Measurements from ENCODE around the gene IGFBP4. TPM values are rescaled to one million over a fixed set of nuclear protein-coding genes. Genes with fewer than 3 reads are reported as not detected.

The IGFBP4 gene
- total and polyA plus RNA-seq, 2 donors (not counting 1 experiment from before 2014, with no cell fraction given), result 4.6 to 31.3 TPM

GRCh38 chr17:40445751-40446468 lies 2.7 kb downstream of the IGFBP4 start:
- no peaks in the 10 kb centered on the region for H3K27me3 Mint-ChIP-seq
- no peaks in the 10 kb centered on the region for H3K9me3 Mint-ChIP-seq (ENCODE audit: insufficient read depth)
- ChIA-PET POLR2A (interaction anchor here (0.9 kb wide), 1 partner anchor 28 kb away, joined by 3 read pairs; the partner anchor contains the start of gene TOP2A), CTCF (interaction anchor here (0.7 to 6.8 kb wide), 6 partner anchors 8 to 114 kb away, joined by 3 to 49 read pairs (median 6); no protein-coding TSS in a partner anchor)
- Histone ChIP-seq H3K27ac (ENCODE audit: low read length in 2 of 2) (no peak overlapping the region), H3K79me2 (ENCODE audit: control insufficient read depth, insufficient read depth, low read length) (peaks cover 40% of the 10 kb centered on the region), H2AFZ (ENCODE audit: insufficient read depth, low read depth, low read length, poor library complexity, severe bottlenecking) (no peak overlapping the region), H3K9me3 (ENCODE audit: control extremely low read depth in 1 of 3, control insufficient read depth in 2 of 3, insufficient read depth in 1 of 3, low read length in 2 of 3) (no peaks in the 10 kb centered on the region), H3K9ac (ENCODE audit: low read length) (no peak overlapping the region), H3K4me1 (ENCODE audit: control insufficient read depth in 2 of 2, insufficient read depth in 2 of 2, low read length in 2 of 2) (peaks cover 29 to 43% of the 10 kb centered on the region in 2 donors), H3K4me3 (ENCODE audit: control extremely low read depth in 1 of 5, extremely low read depth in 1 of 5, insufficient read depth in 1 of 5, low read depth in 2 of 5, low read length in 4 of 5) (no peak overlapping the region), H3K36me3 (replicated peaks in 1 of 2; ENCODE audit: control extremely low read depth in 1 of 2, control insufficient read depth in 1 of 2, extremely low read depth in 1 of 2, insufficient read depth in 2 of 2, low read length in 1 of 2) (no peaks in the 10 kb centered on the region), H3K27me3 (replicated peaks in 1 of 4; ENCODE audit: control extremely low read depth in 1 of 4, control insufficient read depth in 3 of 4, insufficient read depth in 4 of 4, low read length in 3 of 4) (peaks cover 0 to 6% (median 0%) of the 10 kb centered on the region in 4 experiments), H3K4me2 (replicated peaks; ENCODE audit: low read depth, low read length, poor library complexity, severe bottlenecking) (peak overlapping the region; percentile 95), H4K20me1 (ENCODE audit: control insufficient read depth, insufficient read depth, low read length, poor library complexity, severe bottlenecking) (peaks cover 5% of the 10 kb centered on the region)
- H3K4me3 Mint-ChIP-seq, result peak overlapping the region; percentile 88
- DNase-seq (no peak), ATAC-seq (ENCODE audit: low read depth) (no peak)
- no peak for TF ChIP-seq EZH2 (IDR thresholded peaks at IDR 0.05; ENCODE audit: borderline replicate concordance, insufficient read depth, low read depth, low read length, poor library complexity, severe bottlenecking)
- TF ChIP-seq, protein P1, sequence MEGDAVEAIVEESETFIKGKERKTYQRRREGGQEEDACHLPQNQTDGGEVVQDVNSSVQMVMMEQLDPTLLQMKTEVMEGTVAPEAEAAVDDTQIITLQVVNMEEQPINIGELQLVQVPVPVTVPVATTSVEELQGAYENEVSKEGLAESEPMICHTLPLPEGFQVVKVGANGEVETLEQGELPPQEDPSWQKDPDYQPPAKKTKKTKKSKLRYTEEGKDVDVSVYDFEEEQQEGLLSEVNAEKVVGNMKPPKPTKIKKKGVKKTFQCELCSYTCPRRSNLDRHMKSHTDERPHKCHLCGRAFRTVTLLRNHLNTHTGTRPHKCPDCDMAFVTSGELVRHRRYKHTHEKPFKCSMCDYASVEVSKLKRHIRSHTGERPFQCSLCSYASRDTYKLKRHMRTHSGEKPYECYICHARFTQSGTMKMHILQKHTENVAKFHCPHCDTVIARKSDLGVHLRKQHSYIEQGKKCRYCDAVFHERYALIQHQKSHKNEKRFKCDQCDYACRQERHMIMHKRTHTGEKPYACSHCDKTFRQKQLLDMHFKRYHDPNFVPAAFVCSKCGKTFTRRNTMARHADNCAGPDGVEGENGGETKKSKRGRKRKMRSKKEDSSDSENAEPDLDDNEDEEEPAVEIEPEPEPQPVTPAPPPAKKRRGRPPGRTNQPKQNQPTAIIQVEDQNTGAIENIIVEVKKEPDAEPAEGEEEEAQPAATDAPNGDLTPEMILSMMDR (IDR thresholded peaks at IDR 0.05), result no peak
- 100% methylated on average over 2 of the region's 11 CpGs for WGBS (ENCODE audit: insufficient coverage)
- peaks cover 46% of the 10 kb centered on the region for H3K4me1 Mint-ChIP-seq
- no peak overlapping the region for H3K27ac Mint-ChIP-seq
- intact Hi-C loops (cut with micrococcal nuclease), result no loop called here

GRCh38 chr17:40447148-40447644 lies 3.9 kb downstream of the IGFBP4 start:
- ATAC-seq (ENCODE audit: low read depth), result no peak
- Histone ChIP-seq H3K4me1 (ENCODE audit: control insufficient read depth in 2 of 2, insufficient read depth in 2 of 2, low read length in 2 of 2) (peaks cover 25 to 38% of the 10 kb centered on the region in 2 donors), H3K27me3 (replicated peaks in 1 of 4; ENCODE audit: control extremely low read depth in 1 of 4, control insufficient read depth in 3 of 4, insufficient read depth in 4 of 4, low read length in 3 of 4) (peaks cover 0 to 6% (median 0%) of the 10 kb centered on the region in 4 experiments), H3K4me3 (ENCODE audit: control extremely low read depth in 1 of 5, extremely low read depth in 1 of 5, insufficient read depth in 1 of 5, low read depth in 2 of 5, low read length in 4 of 5) (no peak overlapping the region), H4K20me1 (ENCODE audit: control insufficient read depth, insufficient read depth, low read length, poor library complexity, severe bottlenecking) (peaks cover 5% of the 10 kb centered on the region), H3K4me2 (replicated peaks; ENCODE audit: low read depth, low read length, poor library complexity, severe bottlenecking) (no peak overlapping the region), H3K79me2 (ENCODE audit: control insufficient read depth, insufficient read depth, low read length) (peaks cover 40% of the 10 kb centered on the region), H3K9ac (ENCODE audit: low read length) (no peak overlapping the region), H3K36me3 (replicated peaks in 1 of 2; ENCODE audit: control extremely low read depth in 1 of 2, control insufficient read depth in 1 of 2, extremely low read depth in 1 of 2, insufficient read depth in 2 of 2, low read length in 1 of 2) (no peaks in the 10 kb centered on the region), H3K9me3 (ENCODE audit: control extremely low read depth in 1 of 3, control insufficient read depth in 2 of 3, insufficient read depth in 1 of 3, low read length in 2 of 3) (no peaks in the 10 kb centered on the region), H3K27ac (ENCODE audit: low read length in 2 of 2) (no peak overlapping the region), H2AFZ (ENCODE audit: insufficient read depth, low read depth, low read length, poor library complexity, severe bottlenecking) (no peak overlapping the region)
- DNase-seq, result no peak
- no peak for TF ChIP-seq EZH2 (IDR thresholded peaks at IDR 0.05; ENCODE audit: borderline replicate concordance, insufficient read depth, low read depth, low read length, poor library complexity, severe bottlenecking)
- TF ChIP-seq, protein P1 (IDR thresholded peaks at IDR 0.05), result no peak
- H3K27me3 Mint-ChIP-seq, result no peaks in the 10 kb centered on the region
- peaks cover 42% of the 10 kb centered on the region for H3K4me1 Mint-ChIP-seq
- no peak overlapping the region for H3K27ac Mint-ChIP-seq
- WGBS (ENCODE audit: insufficient coverage), result 93% methylated on average over 6 of the region's 8 CpGs
- intact Hi-C loops (cut with micrococcal nuclease), result no loop called here
- CTCF ChIA-PET, result interaction anchor here (0.6 to 3.4 kb wide), 13 partner anchors 8 to 1990 kb away, joined by 3 to 13 read pairs (median 3); partner anchors contain the start of gene TOP2A
- H3K4me3 Mint-ChIP-seq, result no peak overlapping the region
- POLR2A ChIA-PET, result no interaction called here
- no peaks in the 10 kb centered on the region for H3K9me3 Mint-ChIP-seq (ENCODE audit: insufficient read depth)
